ENCODE data around the gene USP34.
"Not testable (repeated sequence)": the region's sequence is repeated elsewhere in the genome, so short reads cannot be mapped to it uniquely, and the experiment has no call there.

USP34 gene

DNA sequence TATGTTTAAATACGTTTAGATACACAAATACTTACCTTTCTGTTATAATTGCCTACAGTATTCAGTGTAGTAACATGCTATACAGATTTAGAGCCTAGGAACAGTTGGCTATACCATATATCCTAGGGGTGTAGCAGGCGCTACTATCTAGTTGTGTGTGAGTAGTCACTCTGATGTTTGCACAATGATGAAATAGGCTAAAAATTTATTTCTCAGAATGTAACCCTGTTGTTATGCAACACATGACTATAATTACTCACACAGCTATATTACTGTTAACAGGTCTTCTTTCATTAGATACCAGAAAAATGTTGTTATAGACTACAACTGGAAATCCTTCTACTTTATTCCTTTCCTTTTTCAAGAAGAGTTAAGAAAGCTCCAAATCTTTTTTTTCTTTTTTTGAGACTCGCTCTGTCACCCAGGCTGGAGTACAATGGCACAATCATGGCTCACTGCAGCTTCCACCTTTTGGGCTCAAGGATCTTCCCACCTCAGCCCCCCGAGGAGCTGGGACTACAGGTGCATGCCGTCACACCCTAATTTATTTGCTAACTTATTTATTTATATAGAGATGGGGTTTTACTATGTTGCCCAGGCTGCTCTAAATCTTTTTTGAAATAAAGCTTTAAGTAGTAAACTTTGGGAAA, 260.4 kb downstream of the USP34 start:
- H3K4me3 ChIP-seq (ENCODE audit: low read length), result no peak overlapping the region
- no peak overlapping the region for H3K27ac ChIP-seq (ENCODE audit: low read length)
- TF ChIP-seq, protein P1, sequence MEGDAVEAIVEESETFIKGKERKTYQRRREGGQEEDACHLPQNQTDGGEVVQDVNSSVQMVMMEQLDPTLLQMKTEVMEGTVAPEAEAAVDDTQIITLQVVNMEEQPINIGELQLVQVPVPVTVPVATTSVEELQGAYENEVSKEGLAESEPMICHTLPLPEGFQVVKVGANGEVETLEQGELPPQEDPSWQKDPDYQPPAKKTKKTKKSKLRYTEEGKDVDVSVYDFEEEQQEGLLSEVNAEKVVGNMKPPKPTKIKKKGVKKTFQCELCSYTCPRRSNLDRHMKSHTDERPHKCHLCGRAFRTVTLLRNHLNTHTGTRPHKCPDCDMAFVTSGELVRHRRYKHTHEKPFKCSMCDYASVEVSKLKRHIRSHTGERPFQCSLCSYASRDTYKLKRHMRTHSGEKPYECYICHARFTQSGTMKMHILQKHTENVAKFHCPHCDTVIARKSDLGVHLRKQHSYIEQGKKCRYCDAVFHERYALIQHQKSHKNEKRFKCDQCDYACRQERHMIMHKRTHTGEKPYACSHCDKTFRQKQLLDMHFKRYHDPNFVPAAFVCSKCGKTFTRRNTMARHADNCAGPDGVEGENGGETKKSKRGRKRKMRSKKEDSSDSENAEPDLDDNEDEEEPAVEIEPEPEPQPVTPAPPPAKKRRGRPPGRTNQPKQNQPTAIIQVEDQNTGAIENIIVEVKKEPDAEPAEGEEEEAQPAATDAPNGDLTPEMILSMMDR (IDR thresholded peaks at IDR 0.05; ENCODE audit: low read length), result no peak
- no peak for TF ChIP-seq EZH2phosphoT487 (IDR thresholded peaks at IDR 0.05; ENCODE audit: low read length)
- no peak for TF ChIP-seq EZH2 (optimal IDR thresholded peaks at IDR 0.05; ENCODE audit: low read depth, low read length)
- H3K9me2 ChIP-seq (replicated peaks; ENCODE audit: insufficient read depth, low read length), result no peaks in the 10 kb centered on the region
- no peak overlapping the region for H3K9ac ChIP-seq (ENCODE audit: low read length)
- no peaks in the 10 kb centered on the region for H4K20me1 ChIP-seq (ENCODE audit: insufficient read depth, low read length)
- no peaks in the 10 kb centered on the region for H3K9me3 ChIP-seq (replicated peaks; ENCODE audit: insufficient read depth, low read length)
- H3K4me2 ChIP-seq (ENCODE audit: low read depth, low read length), result no peak overlapping the region
- H3K79me2 ChIP-seq (ENCODE audit: low read length), result no peaks in the 10 kb centered on the region
- no peaks in the 10 kb centered on the region for H3K27me3 ChIP-seq (replicated peaks; ENCODE audit: insufficient read depth, low read length)
- H3K4me1 ChIP-seq (ENCODE audit: low read length), result no peaks in the 10 kb centered on the region
- H2AFZ ChIP-seq (ENCODE audit: low read length), result no peak overlapping the region
- no peaks in the 10 kb centered on the region; the same call in 1 of the 2 replicates for H3K36me3 ChIP-seq (replicated peaks; ENCODE audit: insufficient read depth, low read length)
- DNase-seq, result no peak
- no peaks in the 10 kb centered on the region for H3F3A ChIP-seq (ENCODE audit: insufficient read depth, low read length)

DNA sequence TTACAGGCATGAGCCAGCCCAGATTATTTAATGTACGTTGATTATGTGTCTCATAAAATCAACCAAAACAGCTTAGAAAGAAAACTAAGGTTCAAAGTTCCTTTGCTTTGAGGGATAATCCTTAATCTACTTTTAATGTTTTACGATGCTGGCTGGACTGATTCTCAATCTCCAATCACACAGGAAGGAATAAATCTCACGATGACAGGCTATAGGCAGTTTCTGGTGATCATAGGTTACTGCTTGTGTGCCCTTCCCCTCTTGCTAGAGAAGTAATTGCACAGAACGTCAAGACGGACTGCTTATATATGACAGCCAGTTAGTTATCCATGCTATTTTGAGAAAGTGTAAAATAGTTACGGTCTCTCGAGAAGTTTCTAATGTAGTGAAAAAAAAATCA, 265.8 kb downstream of the USP34 start:
- H3K79me2 ChIP-seq (ENCODE audit: low read length), result no peaks in the 10 kb centered on the region
- no peaks in the 10 kb centered on the region for H4K20me1 ChIP-seq (ENCODE audit: insufficient read depth, low read length)
- H3F3A ChIP-seq (ENCODE audit: insufficient read depth, low read length), result no peaks in the 10 kb centered on the region
- peaks cover 6% of the 10 kb centered on the region for H3K36me3 ChIP-seq (replicated peaks; ENCODE audit: insufficient read depth, low read length)
- H3K27ac ChIP-seq (ENCODE audit: low read length), result no peak overlapping the region
- no peaks in the 10 kb centered on the region for H3K9me3 ChIP-seq (replicated peaks; ENCODE audit: insufficient read depth, low read length)
- no peaks in the 10 kb centered on the region for H3K9me2 ChIP-seq (replicated peaks; ENCODE audit: insufficient read depth, low read length)
- no peak overlapping the region for H3K9ac ChIP-seq (ENCODE audit: low read length)
- no peak for DNase-seq
- H2AFZ ChIP-seq (ENCODE audit: low read length), result no peak overlapping the region
- H3K4me1 ChIP-seq (ENCODE audit: low read length), result no peaks in the 10 kb centered on the region
- no peak for TF ChIP-seq EZH2phosphoT487 (IDR thresholded peaks at IDR 0.05; ENCODE audit: low read length)
- TF ChIP-seq, protein P1 (IDR thresholded peaks at IDR 0.05; ENCODE audit: low read length), result no peak
- TF ChIP-seq EZH2 (optimal IDR thresholded peaks at IDR 0.05; ENCODE audit: low read depth, low read length), result no peak
- H3K27me3 ChIP-seq (replicated peaks; ENCODE audit: insufficient read depth, low read length), result no peaks in the 10 kb centered on the region
- H3K4me3 ChIP-seq (ENCODE audit: low read length), result no peak overlapping the region
- no peak overlapping the region for H3K4me2 ChIP-seq (ENCODE audit: low read depth, low read length)

DNA sequence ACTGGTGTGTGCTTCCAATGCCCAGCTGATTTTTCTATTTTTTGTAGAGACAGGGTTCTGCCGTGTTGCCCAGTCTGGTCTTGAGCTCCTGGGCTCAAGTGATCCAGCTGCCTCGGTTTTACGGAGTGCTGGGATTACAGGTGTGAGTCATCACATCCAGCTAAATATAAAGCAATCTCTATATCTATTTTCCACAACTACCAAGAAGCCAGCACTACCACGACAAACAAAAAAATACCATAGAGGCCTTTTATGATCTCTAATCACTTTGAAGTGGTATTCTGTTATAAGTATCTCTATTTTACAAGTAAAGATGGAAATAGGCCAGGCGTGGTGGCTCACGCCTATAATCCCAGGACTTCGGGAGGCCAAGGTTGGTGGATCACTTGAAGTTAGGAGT, 274.2 kb downstream of the USP34 start:
- no peaks in the 10 kb centered on the region for H3K79me2 ChIP-seq (ENCODE audit: low read length)
- H3K36me3 ChIP-seq (replicated peaks; ENCODE audit: insufficient read depth, low read length), result no peaks in the 10 kb centered on the region; the same call in 1 of the 2 replicates
- no peaks in the 10 kb centered on the region for H3K27me3 ChIP-seq (replicated peaks; ENCODE audit: insufficient read depth, low read length)
- no peaks in the 10 kb centered on the region for H3K9me2 ChIP-seq (replicated peaks; ENCODE audit: insufficient read depth, low read length)
- H3K4me2 ChIP-seq (ENCODE audit: low read depth, low read length), result no peak overlapping the region
- H4K20me1 ChIP-seq (ENCODE audit: insufficient read depth, low read length), result no peaks in the 10 kb centered on the region
- H3K9ac ChIP-seq (ENCODE audit: low read length), result no peak overlapping the region
- no peaks in the 10 kb centered on the region for H3K4me1 ChIP-seq (ENCODE audit: low read length)
- H3K27ac ChIP-seq (ENCODE audit: low read length), result no peak overlapping the region
- no peaks in the 10 kb centered on the region for H3F3A ChIP-seq (ENCODE audit: insufficient read depth, low read length)
- DNase-seq, result no peak
- H3K4me3 ChIP-seq (ENCODE audit: low read length), result no peak overlapping the region
- H3K9me3 ChIP-seq (replicated peaks; ENCODE audit: insufficient read depth, low read length), result no peaks in the 10 kb centered on the region
- H2AFZ ChIP-seq (ENCODE audit: low read length), result no peak overlapping the region
- no peak for TF ChIP-seq EZH2phosphoT487 (IDR thresholded peaks at IDR 0.05; ENCODE audit: low read length)
- TF ChIP-seq, protein P1 (IDR thresholded peaks at IDR 0.05; ENCODE audit: low read length), result no peak
- no peak for TF ChIP-seq EZH2 (optimal IDR thresholded peaks at IDR 0.05; ENCODE audit: low read depth, low read length)

DNA sequence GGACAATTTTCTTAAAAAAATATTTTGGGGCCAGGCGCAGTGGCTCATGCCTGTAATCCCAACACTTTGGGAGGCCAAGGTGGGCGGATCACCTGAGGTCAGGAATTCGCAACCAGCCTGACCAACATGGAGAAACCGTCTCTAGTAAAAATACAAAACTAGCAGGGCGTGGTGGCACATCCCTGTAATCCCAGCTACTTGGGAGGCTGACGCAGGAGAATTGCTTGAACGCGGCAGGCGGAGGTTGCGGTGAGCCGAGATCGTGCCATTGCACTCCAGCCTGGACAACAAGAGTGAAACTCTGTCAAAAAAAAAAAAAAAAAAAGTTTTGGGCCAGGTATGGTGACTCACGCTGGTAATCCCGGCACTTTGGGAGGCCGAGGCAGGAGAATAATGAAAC, 276.2 kb downstream of the USP34 start:
- not testable (repeated sequence) for H3K79me2 ChIP-seq (ENCODE audit: low read length); DNase-seq; H3K9me3 ChIP-seq (replicated peaks; ENCODE audit: insufficient read depth, low read length); H3K4me2 ChIP-seq (ENCODE audit: low read depth, low read length); H3K9me2 ChIP-seq (replicated peaks; ENCODE audit: insufficient read depth, low read length); H2AFZ ChIP-seq (ENCODE audit: low read length); H3K4me3 ChIP-seq (ENCODE audit: low read length); H3K27ac ChIP-seq (ENCODE audit: low read length); H3F3A ChIP-seq (ENCODE audit: insufficient read depth, low read length); H3K36me3 ChIP-seq (replicated peaks; ENCODE audit: insufficient read depth, low read length); H4K20me1 ChIP-seq (ENCODE audit: insufficient read depth, low read length); H3K9ac ChIP-seq (ENCODE audit: low read length); H3K4me1 ChIP-seq (ENCODE audit: low read length); H3K27me3 ChIP-seq (replicated peaks; ENCODE audit: insufficient read depth, low read length)

Measured in MM.1S (cell line).